ENCODE measurements around the gene GAS6. TPM values are rescaled to one million over a fixed set of nuclear protein-coding genes. Genes with fewer than 3 reads are reported as not detected.

The GAS6 gene
- total and polyA plus RNA-seq, 2 donors (not counting 3 experiments of a cell fraction or from before 2014, with no cell fraction given), result 69.2 to 109 TPM

DNA sequence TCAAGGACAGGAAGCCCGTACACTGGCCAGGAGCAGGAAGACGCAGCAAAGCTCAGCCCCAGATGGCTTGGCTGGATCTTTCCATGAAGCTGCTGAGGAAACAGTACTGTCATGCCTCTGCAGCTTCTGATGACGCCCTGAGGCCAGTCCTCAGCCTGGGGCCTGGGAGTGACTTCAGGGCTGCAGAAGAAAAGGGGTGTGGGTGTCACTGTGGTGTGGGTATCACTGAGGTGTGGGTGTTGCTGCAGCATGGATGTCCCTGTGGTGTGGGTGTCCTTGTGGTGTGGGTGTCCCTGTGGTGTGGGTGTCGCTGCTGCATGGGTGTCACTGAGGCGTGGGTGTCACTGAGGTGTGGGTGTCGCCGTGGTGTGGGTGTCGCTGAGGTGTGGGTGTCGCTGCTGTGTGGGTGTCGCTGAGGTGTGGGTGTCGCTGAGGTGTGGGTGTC, 12.0 kb upstream of the GAS6 start:
- BruUV-seq (replicated peaks), result no TSS peak
- dilution Hi-C loops (cut with MboI; ENCODE audit: extremely low pct_ligation_motif_present, low sequenced_read_pairs), result no loop called here

DNA sequence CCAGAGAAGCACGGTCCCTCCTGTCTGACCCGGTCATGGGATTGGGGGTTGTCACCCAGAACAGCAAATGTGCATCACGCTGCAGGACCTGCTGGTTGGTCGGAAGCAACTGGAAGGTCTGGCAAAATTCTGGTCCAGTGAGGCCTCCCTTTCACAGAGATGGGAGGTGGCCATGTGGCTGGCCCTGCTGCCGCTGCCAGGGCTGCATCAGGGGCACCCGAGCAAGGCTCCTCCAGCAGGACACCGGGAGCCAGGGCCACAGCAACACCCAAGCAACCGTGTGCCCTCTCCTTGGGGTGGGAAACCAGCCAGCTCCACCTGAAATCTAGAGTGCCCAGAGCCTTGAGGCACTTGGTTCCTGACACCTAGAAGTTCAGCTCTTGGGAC, 11.5 kb upstream of the GAS6 start:
- BruUV-seq (replicated peaks), result no TSS peak
- no peak overlapping the region for H3K4me3 ChIP-seq (replicated peaks in 1 of 3; ENCODE audit: insufficient read depth in 1 of 3, low read depth in 1 of 3, low read length in 3 of 3)
- ChIA-PET POLR2A (no interaction called here), CTCF (interaction anchor here (0.6 to 1.4 kb wide), 2 partner anchors 35 to 50 kb away, joined by 3 read pairs; no protein-coding TSS in a partner anchor)
- H3K4me1 ChIP-seq (ENCODE audit: control insufficient read depth, extremely low read depth, insufficient read depth, low read length), result no peaks in the 10 kb centered on the region
- DNase-seq (ENCODE audit: low read depth, low spot score), result no peak
- peaks cover 2 to 22% of the 10 kb centered on the region in 2 experiments for H3K27me3 ChIP-seq (ENCODE audit: control insufficient read depth in 2 of 2, insufficient read depth in 2 of 2, low read length in 2 of 2)
- H3K4me2 ChIP-seq (ENCODE audit: insufficient read depth, low read length), result no peak overlapping the region
- no peak overlapping the region for H3K27ac ChIP-seq (ENCODE audit: insufficient read depth, low read depth, low read length)
- H3K9ac ChIP-seq (replicated peaks; ENCODE audit: extremely low read depth, insufficient read depth, low read length), result no peak overlapping the region
- FAIRE-seq, result no peak
- no peaks in the 10 kb centered on the region for H4K20me1 ChIP-seq (replicated peaks; ENCODE audit: control insufficient read depth, extremely low read depth, insufficient read depth, low read length)
- intact Hi-C loops (cut with micrococcal nuclease) (no loop called here), dilution Hi-C loops (cut with MboI; ENCODE audit: extremely low pct_ligation_motif_present, low sequenced_read_pairs) (no loop called here)
- no peak for TF ChIP-seq FOS (IDR thresholded peaks at IDR 0.05; ENCODE audit: borderline replicate concordance, insufficient read depth, low read length)
- no peak for TF ChIP-seq POLR2AphosphoS5 (IDR thresholded peaks at IDR 0.05; ENCODE audit: insufficient read depth, low read depth, low read length)
- no peak for TF ChIP-seq EZH2 (IDR thresholded peaks at IDR 0.05; ENCODE audit: borderline replicate concordance, low read depth, low read length, severe bottlenecking)
- TF ChIP-seq GATA2 (IDR thresholded peaks at IDR 0.05; ENCODE audit: insufficient read depth, insufficient read length, low read depth, low read length), result no peak
- TF ChIP-seq MYC (IDR thresholded peaks at IDR 0.05; ENCODE audit: low read depth, low read length), result no peak
- TF ChIP-seq, protein P1, sequence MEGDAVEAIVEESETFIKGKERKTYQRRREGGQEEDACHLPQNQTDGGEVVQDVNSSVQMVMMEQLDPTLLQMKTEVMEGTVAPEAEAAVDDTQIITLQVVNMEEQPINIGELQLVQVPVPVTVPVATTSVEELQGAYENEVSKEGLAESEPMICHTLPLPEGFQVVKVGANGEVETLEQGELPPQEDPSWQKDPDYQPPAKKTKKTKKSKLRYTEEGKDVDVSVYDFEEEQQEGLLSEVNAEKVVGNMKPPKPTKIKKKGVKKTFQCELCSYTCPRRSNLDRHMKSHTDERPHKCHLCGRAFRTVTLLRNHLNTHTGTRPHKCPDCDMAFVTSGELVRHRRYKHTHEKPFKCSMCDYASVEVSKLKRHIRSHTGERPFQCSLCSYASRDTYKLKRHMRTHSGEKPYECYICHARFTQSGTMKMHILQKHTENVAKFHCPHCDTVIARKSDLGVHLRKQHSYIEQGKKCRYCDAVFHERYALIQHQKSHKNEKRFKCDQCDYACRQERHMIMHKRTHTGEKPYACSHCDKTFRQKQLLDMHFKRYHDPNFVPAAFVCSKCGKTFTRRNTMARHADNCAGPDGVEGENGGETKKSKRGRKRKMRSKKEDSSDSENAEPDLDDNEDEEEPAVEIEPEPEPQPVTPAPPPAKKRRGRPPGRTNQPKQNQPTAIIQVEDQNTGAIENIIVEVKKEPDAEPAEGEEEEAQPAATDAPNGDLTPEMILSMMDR (IDR thresholded peaks at IDR 0.05; ENCODE audit: extremely low read depth in 1 of 2, insufficient read depth in 1 of 2, low read depth in 1 of 2, low read length in 2 of 2), result no peak
- no peaks in the 10 kb centered on the region for H3K9me1 ChIP-seq (replicated peaks; ENCODE audit: control insufficient read depth, extremely low read depth, insufficient read depth, low read length)
- no peaks in the 10 kb centered on the region for H3K36me3 ChIP-seq (ENCODE audit: control insufficient read depth in 2 of 2, extremely low read depth in 1 of 2, insufficient read depth in 2 of 2, low read length in 2 of 2)
- no peaks in the 10 kb centered on the region for H3K9me3 ChIP-seq (replicated peaks; ENCODE audit: control insufficient read depth, insufficient read depth, low read length)
- no peaks in the 10 kb centered on the region for H3K79me2 ChIP-seq (ENCODE audit: control insufficient read depth, insufficient read depth, low read length)
- no peak overlapping the region for H2AFZ ChIP-seq (ENCODE audit: low read depth, low read length)

More for the DNA sequence above, 12.0 kb upstream of the GAS6 start:
- CTCF ChIA-PET, result interaction anchor here (0.6 to 1.4 kb wide), 2 partner anchors 36 to 51 kb away, joined by 3 read pairs; no protein-coding TSS in a partner anchor
- FAIRE-seq (no peak), DNase-seq (ENCODE audit: low read depth, low spot score) (no peak)
- Histone ChIP-seq H3K27me3 (ENCODE audit: control insufficient read depth in 2 of 2, insufficient read depth in 2 of 2, low read length in 2 of 2) (peaks cover 2 to 22% of the 10 kb centered on the region in 2 experiments), H2AFZ (ENCODE audit: low read depth, low read length) (no peak overlapping the region), H4K20me1 (replicated peaks; ENCODE audit: control insufficient read depth, extremely low read depth, insufficient read depth, low read length) (no peaks in the 10 kb centered on the region), H3K4me3 (replicated peaks in 1 of 3; ENCODE audit: insufficient read depth in 1 of 3, low read depth in 1 of 3, low read length in 3 of 3) (no peak overlapping the region), H3K9me1 (replicated peaks; ENCODE audit: control insufficient read depth, extremely low read depth, insufficient read depth, low read length) (no peaks in the 10 kb centered on the region), H3K27ac (ENCODE audit: insufficient read depth, low read depth, low read length) (no peak overlapping the region), H3K9ac (replicated peaks; ENCODE audit: extremely low read depth, insufficient read depth, low read length) (no peak overlapping the region), H3K4me2 (ENCODE audit: insufficient read depth, low read length) (no peak overlapping the region), H3K79me2 (ENCODE audit: control insufficient read depth, insufficient read depth, low read length) (no peaks in the 10 kb centered on the region), H3K36me3 (ENCODE audit: control insufficient read depth in 2 of 2, extremely low read depth in 1 of 2, insufficient read depth in 2 of 2, low read length in 2 of 2) (no peaks in the 10 kb centered on the region), H3K4me1 (ENCODE audit: control insufficient read depth, extremely low read depth, insufficient read depth, low read length) (no peaks in the 10 kb centered on the region), H3K9me3 (replicated peaks; ENCODE audit: control insufficient read depth, insufficient read depth, low read length) (no peaks in the 10 kb centered on the region)
- no peak for TF ChIP-seq JUN (IDR thresholded peaks at IDR 0.05; ENCODE audit: borderline replicate concordance, insufficient read depth, insufficient read length, low read depth)
- TF ChIP-seq POLR2AphosphoS5 (IDR thresholded peaks at IDR 0.05; ENCODE audit: insufficient read depth, low read depth, low read length), result no peak
- TF ChIP-seq EZH2 (IDR thresholded peaks at IDR 0.05; ENCODE audit: borderline replicate concordance, low read depth, low read length, severe bottlenecking), result no peak
- no peak for TF ChIP-seq FOS (IDR thresholded peaks at IDR 0.05; ENCODE audit: borderline replicate concordance, insufficient read depth, low read length)
- TF ChIP-seq, protein P2, sequence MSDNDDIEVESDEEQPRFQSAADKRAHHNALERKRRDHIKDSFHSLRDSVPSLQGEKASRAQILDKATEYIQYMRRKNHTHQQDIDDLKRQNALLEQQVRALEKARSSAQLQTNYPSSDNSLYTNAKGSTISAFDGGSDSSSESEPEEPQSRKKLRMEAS (IDR thresholded peaks at IDR 0.05; ENCODE audit: insufficient read depth, insufficient read length), result no peak
- POLR2A ChIA-PET, result no interaction called here
- intact Hi-C loops (cut with micrococcal nuclease), result no loop called here

All from endothelial cell of umbilical vein (primary cell).